ENCODE measurements around the gene XYLT2.

XYLT2 gene

GRCh38 chr17:50363217-50364060 is 17.5 kb downstream of the XYLT2 start:
- no peak for DNase-seq (ENCODE audit: low read depth in 2 of 2)

DNA sequence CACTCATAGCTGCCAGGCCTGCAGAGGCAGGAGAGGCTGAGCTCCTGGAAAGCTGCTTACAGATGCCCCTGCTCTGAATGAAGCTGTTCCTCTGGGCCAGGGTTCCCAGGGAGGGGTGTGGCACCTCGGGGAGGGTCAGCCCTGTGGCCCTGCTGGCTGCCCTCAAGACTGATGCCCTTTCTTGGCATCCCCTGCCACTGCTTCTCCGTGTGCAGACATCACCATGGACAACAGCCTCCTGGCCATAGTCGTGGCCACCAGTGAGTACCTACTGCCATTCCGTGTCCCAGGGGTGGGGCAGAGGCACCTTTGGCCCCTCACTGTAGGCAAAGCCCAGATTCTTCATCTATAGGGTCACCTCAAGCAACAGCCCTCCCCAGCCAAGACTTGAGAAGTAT is 18.1 kb downstream of the XYLT2 start:
- no peak for DNase-seq (ENCODE audit: low read depth in 2 of 2)

DNA sequence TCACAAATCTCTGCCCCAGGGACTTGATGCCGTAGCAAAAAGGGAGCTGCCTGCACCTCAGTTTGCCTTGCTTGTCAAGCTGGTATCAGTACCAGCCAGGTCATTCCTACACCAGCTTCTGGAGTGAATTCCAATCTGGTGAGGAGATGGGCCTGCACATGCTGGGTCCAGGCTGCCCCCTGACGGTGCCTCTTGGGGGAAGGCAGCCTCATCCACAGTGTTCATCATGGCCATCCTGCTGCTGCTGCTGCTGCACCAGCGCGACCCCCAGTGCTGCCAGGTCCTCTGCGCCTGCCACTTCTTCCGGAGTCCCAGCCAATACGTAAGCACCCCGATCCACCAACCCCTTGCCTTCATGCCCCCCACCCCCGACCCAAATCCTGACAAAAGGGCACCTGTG is 18.8 kb downstream of the XYLT2 start:
- DNase-seq (ENCODE audit: low read depth in 2 of 2) = no peak

DNA sequence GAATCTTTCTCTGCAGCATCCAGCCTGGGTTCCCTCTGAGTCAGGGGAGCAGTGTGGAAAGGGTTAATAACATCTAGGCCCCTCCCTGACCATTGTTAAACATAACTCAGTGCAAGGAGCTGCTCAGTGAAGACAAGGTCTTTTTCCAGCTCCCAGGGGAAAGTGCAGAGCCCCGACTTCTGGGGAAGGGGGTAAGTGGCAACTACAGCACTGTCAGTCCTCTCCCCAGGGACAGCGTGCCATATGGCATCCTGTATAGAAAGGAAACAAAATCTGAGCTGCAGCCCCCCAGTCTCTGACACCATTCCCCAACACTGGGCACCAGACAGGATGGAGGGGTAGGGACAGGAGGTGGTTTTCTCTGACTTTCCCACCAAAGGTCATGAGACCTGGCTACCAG is 19.2 kb downstream of the XYLT2 start:
- no peak for DNase-seq (ENCODE audit: low read depth in 2 of 2)

GRCh38 chr17:50365649-50366393 is 19.9 kb downstream of the XYLT2 start:
- DNase-seq (ENCODE audit: low read depth in 2 of 2) = no peak

GRCh38 chr17:50367401-50367800 is 21.5 kb downstream of the XYLT2 start:
- DNase-seq (ENCODE audit: low read depth in 2 of 2) = no peak

DNA sequence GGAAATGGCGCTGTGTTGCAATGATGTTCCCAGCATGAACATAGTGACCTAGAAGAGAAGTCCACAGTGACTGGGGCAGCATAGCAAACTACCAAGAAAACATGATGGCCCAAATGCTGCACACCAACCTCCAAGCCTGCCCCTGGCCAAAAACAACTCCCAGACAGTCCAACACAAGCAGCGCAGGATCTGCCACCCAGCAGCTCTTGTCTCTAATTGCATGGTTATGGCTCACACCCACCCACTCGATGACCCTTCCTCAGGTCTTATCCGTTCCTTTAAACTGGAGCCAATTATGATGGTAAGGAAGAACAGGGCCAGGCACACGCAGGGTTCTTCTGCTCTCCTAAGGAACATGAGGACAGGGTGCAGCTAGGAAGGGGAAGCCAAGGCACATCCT is 24.1 kb downstream of the XYLT2 start:
- DNase-seq (ENCODE audit: low read depth in 2 of 2) = no peak

- DNase-seq (ENCODE audit: low read depth in 2 of 2) = no peak
These were observed 25.6 kb downstream of the XYLT2 start for GRCh38 chr17:50371526-50371925.

- DNase-seq (ENCODE audit: low read depth in 2 of 2) = no peak
These were observed 26.4 kb downstream of the XYLT2 start for GRCh38 chr17:50372222-50372757.

DNA sequence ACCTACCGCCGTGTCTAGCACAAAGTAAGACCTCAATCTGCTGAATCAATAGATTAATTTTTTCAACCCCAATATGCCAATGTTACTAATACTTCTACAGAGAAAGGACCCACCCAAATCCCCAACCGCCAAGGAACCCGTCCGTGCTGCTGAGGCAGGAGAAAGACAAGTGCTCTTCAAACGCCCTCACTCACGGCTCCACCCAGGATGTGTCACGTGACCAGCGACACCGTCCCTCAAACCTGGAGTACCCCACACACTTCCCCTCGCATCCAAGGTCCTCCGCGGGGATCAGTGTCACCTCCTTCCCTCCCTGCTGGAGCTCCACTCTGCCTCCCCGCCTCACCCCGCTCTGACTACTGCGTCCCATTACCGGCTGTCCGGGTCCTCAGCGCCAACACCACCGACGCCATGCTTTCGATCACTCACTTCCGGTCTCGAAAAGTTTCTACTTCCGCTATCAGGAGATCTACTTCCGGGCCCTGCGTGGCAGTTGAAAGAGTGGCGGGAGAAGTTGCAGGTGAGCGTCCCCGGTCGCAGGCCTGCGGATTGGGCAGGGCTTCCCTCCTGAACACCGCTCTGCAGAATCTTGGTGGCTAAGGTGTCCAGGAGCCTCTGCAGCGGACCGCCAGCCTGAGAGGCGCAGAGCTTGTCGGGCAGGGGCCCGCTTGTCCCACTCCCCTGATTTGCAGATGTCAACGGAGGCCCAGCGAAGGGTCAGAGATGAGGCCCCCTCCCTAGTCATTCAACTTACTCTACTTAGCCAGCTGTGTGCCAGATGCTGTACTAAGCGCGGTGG is 27.0 kb downstream of the XYLT2 start, which contains the start of the genes EME1 and MRPL27:
Gene EME1, plus strand, starts transcription at position 472 of the 799 bp plus-strand sequence. CDS start 1,980 bp downstream, outside the sequence.
Gene MRPL27, minus strand, starts transcription at position 427 of the 799 bp plus-strand sequence. Its CDS starts 14 bp downstream, at position 413.
- DNase-seq (ENCODE audit: low read depth in 2 of 2) = peak; percentile 78

DNA sequence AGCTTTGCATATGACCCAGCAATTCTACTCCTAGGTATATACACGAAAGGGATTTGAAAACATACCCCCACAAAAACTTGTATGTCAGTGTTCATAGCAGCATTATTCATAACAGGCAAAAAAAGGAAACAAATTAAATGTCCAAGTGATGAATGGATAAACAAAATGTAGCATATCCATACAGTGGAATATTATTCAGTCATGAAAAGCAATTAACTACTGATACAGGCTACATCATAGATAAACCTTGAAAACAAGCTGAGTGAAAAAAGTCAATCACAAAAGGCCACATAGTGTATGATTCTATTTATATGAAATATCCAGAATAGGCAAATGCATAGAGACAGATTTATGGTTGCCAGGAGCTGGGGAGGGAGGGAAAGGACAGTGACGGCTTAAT is 27.8 kb downstream of the XYLT2 start:
- DNase-seq (ENCODE audit: low read depth in 2 of 2) = no peak

GRCh38 chr17:50375858-50376538 is 30.1 kb downstream of the XYLT2 start:
- no peak for DNase-seq (ENCODE audit: low read depth in 2 of 2)

DNA sequence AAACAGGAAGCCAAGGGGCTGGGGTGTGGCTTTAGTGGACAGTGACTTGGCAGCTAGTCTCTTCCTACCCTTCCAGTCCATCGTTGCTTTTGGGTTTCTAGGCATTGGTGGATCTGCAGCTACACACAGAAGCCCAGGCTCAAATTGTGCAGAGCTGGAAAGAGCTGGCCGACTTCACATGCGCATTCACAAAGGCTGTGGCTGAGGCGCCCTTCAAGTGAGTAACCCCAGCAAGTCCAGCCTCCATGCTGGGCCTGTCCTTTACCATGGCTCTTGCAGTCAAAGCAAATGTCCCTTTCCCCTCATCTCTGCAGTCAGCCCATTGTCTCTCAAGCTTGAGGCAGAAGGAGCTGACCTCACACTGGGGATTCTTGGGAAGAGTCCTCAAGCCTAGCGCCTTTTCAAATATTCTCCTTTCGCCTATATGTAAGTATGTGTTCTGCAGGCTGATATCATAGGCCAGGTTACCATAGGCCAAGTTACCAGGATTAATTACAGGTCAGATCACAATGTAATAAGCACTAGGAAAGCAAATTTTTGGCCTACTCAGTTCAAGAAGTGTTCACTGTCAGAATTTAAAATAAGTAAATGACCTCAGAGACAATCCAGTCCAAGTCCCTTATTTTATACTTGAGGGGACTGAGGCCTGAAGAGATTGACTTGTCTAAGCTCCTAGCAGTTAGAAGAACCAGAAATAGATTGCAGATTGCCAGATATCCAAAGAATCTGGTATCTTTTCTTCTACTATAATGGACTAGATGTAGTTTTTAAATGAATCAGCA is 33.6 kb downstream of the XYLT2 start:
- no peak for DNase-seq (ENCODE audit: low read depth in 2 of 2)

DNA sequence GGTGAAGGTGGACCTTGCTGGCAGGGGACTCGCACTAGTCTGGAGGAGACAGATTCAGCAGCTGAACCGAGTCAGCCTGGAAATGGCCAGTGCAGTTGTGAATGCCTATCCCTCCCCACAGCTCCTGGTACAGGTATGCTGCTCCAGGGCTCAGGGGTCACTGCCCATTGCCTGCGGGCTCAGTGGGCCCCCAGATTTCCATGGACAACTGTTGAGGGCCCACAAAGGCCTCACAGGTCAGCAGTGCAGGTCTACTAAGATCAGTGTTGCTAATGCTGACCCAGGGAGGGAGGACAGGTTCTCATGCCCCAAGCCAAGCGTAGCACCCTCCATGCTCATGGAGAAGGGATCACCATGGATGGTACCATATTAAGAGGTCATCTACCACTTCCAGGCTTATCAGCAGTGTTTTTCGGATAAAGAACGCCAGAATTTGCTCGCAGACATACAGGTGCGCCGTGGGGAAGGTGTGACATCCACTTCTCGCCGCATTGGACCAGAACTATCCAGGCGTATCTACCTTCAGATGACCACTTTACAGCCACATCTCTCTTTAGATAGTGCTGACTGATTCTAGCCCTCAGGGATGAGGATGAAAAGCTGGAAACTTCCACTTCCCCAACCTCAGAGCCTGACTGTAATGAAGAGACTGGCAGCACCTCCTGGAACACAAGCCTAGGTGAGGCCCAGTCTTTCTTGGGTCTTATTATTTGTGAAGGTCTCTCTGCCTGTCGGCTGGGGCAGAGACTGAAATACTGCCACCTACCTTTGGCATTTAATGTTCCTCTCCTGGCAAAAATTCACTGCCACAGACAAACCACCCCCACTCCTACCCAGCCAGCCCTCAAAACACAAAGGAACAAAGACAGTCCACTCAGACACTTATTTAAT is 34.7 kb downstream of the XYLT2 start:
- no peak for DNase-seq (ENCODE audit: low read depth in 2 of 2)

GRCh38 chr17:50381260-50381815 is 35.4 kb downstream of the XYLT2 start:
- DNase-seq (ENCODE audit: low read depth in 2 of 2) = no peak

GRCh38 chr17:50381920-50382319 is 36.0 kb downstream of the XYLT2 start:
- DNase-seq (ENCODE audit: low read depth in 2 of 2) = no peak

- no peak for DNase-seq (ENCODE audit: low read depth in 2 of 2)
These were observed 37.0 kb downstream of the XYLT2 start for GRCh38 chr17:50382931-50383330.

- DNase-seq (ENCODE audit: low read depth in 2 of 2) = no peak
These were observed 40.6 kb downstream of the XYLT2 start for GRCh38 chr17:50386510-50386909.

DNA sequence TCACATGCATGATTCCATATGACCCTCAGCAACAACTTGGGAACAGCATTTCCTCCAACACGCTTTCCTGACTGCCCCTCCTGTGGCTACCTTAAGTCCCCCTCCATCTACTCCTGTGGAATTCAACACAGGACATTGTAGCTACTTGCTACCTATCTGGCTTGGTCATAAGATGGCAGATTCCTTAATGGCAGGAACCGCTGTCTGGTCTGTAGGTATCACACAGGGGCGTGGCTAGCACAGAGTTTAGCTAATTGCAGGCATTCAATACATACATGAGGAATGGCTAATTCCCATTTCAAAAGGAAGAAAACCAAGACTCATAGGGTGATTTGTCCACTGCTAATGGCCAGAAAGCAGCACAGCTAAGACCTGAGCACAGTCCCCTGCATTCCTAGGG is 42.8 kb downstream of the XYLT2 start:
- no peak for DNase-seq (ENCODE audit: low read depth in 2 of 2)
